OCI-LY3 (cell line): Measurements from ENCODE around the gene RAB3GAP1.
A peak's percentile ranks its signal among the peaks of the same experiment; 100 is the strongest.
"Not testable (repeated sequence)": the region's sequence is repeated elsewhere in the genome, so short reads cannot be mapped to it uniquely, and the experiment has no call there.

ENCODE experiments used
- H2AFZ ChIP-seq: fragments of 200-600, 300-600 bp; shearing (Covaris generic); 2 replicates; pipeline ENCODE4 v1.6.0; 2014; ENCODE audit warnings: antibody characterized with exemption, low read depth, low read length
- H3K27ac ChIP-seq: fragments of 200-600, 300-600 bp; sonication (generic); 2 replicates; pipeline ENCODE4 v1.5.1; 2014; ENCODE audit warnings: mild to moderate bottlenecking, low read length, moderate library complexity, mixed read lengths
- H3K27me3 ChIP-seq: fragments of 200-600, 300-600 bp; sonication (generic); 2 replicates; pipeline ENCODE4 v1.6.1; 2014; ENCODE audit warnings: low read depth, low read length, mixed read lengths
- H3K36me3 ChIP-seq: fragments of 200-600, 300-600 bp; sonication (generic); replicated peaks from 2 replicates; pipeline ENCODE3; 2014; ENCODE audit warnings: low read depth, low read length, mixed read lengths
- H3K4me1 ChIP-seq: fragments of 300-600, 200-600 bp; sonication (generic); 2 replicates; pipeline ENCODE4 v1.6.1; 2014; ENCODE audit warnings: low read length, mixed read lengths
- H3K4me2 ChIP-seq: fragments of 200-600, 300-600 bp; sonication (generic); 2 replicates; pipeline ENCODE4 v1.6.1; 2014; ENCODE audit warnings: low read length, mixed read lengths
- H3K4me3 ChIP-seq: fragments of 300-600, 200-600 bp; sonication (generic); 2 replicates; pipeline ENCODE4 v1.5.1; 2014; ENCODE audit warnings: antibody characterized with exemption, mild to moderate bottlenecking, low read length, moderate library complexity
- H3K79me2 ChIP-seq: fragments of 300-600, 200-600 bp; shearing (Covaris generic); 2 replicates; pipeline ENCODE4 v1.6.1; 2014; ENCODE audit warnings: mild to moderate bottlenecking, low read length, mixed read lengths
- H3K9ac ChIP-seq: fragments of 300-600, 200-600 bp; shearing (Covaris generic); 2 replicates; pipeline ENCODE4 v1.6.0; 2014; ENCODE audit warnings: mild to moderate bottlenecking, low read length, moderate library complexity
- H3K9me3 ChIP-seq: fragments of 200-600, 300-600 bp; shearing (Covaris generic); 2 replicates; pipeline ENCODE4 v1.6.1; 2014; ENCODE audit warnings: low read length, mixed read lengths; ENCODE audit not compliant: insufficient read depth
- H4K20me1 ChIP-seq: fragments of 200-600, 300-600 bp; sonication (generic); 2 replicates; pipeline ENCODE4 v1.6.1; 2016; ENCODE audit warnings: low read length, mixed read lengths; ENCODE audit not compliant: insufficient read depth
- CTCF ChIP-seq: fragments of 200-600, 300-600 bp; sonication (generic); IDR thresholded peaks from 2 replicates; pipeline ENCODE4 v1.5.1; 2014; ENCODE audit warnings: antibody characterized with exemption, low read length, low read depth
- EZH2phosphoT487 ChIP-seq: fragments of 200-600 bp; shearing (Covaris generic); IDR thresholded peaks from 2 replicates; pipeline ENCODE4 v1.6.1; 2018; ENCODE audit warnings: antibody characterized with exemption, mixed run types, low read depth

The RAB3GAP1 gene

DNA sequence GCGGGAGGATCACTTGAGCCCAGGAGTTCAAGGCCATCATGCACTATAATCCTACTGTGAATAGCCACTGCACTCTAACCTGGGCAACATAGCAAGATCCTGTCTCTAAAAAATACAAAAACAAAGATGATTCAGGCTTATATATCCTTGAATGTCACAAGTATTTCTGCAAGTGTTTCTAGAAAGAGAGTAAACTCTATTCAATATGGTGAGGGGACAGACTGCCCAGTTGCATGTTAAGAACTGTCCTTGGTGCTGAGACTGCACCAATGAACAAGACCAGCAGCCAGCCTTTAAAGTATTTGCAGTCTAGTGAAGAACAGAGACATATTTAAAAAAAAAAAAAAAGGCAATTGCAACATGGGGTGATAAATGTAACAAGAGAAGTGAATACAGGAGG, 21.3 kb upstream of the RAB3GAP1 start:
- TF ChIP-seq EZH2phosphoT487 (no peak), CTCF (no peak)
- H3K4me1 ChIP-seq: no peaks in the 10 kb centered on the region
- H3K4me2 ChIP-seq: no peak overlapping the region
- H3K9me3 ChIP-seq: no peaks in the 10 kb centered on the region
- H3K27me3 ChIP-seq: no peaks in the 10 kb centered on the region
- H2AFZ ChIP-seq: no peak overlapping the region
- H4K20me1 ChIP-seq: no peaks in the 10 kb centered on the region
- no peak overlapping the region for H3K27ac ChIP-seq
- H3K79me2 ChIP-seq: no peaks in the 10 kb centered on the region
- no peak overlapping the region for H3K4me3 ChIP-seq
- H3K9ac ChIP-seq: no peak overlapping the region
- no peaks in the 10 kb centered on the region for H3K36me3 ChIP-seq

DNA sequence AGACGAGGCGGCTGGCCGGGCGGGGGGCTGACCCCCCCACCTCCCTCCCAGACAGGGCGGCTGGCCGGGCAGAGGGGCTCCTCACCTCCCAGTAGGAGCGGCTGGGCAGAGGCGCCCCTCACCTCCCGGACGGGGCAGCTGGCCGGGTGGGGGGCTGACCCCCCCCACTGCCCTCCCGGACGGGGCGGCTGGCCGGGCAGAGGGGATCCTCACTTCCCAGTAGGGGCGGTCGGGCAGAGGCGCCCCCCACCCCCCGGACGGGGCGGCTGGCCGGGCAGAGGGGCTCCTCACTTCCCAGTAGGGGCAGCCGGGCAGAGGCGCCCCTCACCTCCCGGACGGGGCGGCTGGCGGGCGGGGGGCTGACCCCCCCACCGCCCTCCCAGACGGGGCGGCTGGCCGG, 18.9 kb upstream of the RAB3GAP1 start:
- H3K9me3 ChIP-seq, H3K4me1 ChIP-seq, H3K79me2 ChIP-seq, H3K4me2 ChIP-seq, H4K20me1 ChIP-seq, H3K27ac ChIP-seq, H3K4me3 ChIP-seq, H3K27me3 ChIP-seq, H3K9ac ChIP-seq, H2AFZ ChIP-seq, H3K36me3 ChIP-seq: not testable (repeated sequence)

DNA sequence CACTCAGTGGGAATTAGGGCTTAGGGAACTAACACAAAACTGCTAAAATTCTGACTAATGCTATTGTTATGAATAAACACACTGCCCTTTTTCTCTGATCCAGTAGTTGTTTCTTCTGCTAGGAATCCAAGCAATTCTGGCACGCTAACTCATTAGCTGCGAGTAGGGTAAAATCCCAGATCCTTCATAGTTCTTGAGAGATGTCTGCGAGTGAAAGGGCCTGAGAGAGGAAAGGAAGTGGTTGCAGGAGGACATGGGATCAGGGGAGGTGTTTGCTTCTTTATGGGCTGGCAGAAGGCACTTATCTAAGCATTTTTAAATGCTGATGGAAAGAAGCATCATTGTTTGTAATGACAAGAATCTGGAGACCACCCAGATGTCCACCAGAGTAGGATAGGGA, 14.3 kb upstream of the RAB3GAP1 start:
- H2AFZ ChIP-seq: no peak overlapping the region
- no peak overlapping the region for H3K9ac ChIP-seq
- H4K20me1 ChIP-seq: no peaks in the 10 kb centered on the region
- no peaks in the 10 kb centered on the region for H3K27me3 ChIP-seq
- H3K4me2 ChIP-seq: no peak overlapping the region
- no peaks in the 10 kb centered on the region for H3K79me2 ChIP-seq
- no peaks in the 10 kb centered on the region for H3K36me3 ChIP-seq
- TF ChIP-seq CTCF (no peak), EZH2phosphoT487 (no peak)
- H3K4me3 ChIP-seq: no peak overlapping the region
- H3K9me3 ChIP-seq: no peaks in the 10 kb centered on the region
- H3K27ac ChIP-seq: no peak overlapping the region
- no peaks in the 10 kb centered on the region for H3K4me1 ChIP-seq

- TF ChIP-seq EZH2phosphoT487: no peak
- peak; percentile 53 for TF ChIP-seq CTCF
- H3K27ac ChIP-seq: no peak overlapping the region
Measured at GRCh38 chr2:135043345-135043744, 8.7 kb upstream of the RAB3GAP1 start.

DNA sequence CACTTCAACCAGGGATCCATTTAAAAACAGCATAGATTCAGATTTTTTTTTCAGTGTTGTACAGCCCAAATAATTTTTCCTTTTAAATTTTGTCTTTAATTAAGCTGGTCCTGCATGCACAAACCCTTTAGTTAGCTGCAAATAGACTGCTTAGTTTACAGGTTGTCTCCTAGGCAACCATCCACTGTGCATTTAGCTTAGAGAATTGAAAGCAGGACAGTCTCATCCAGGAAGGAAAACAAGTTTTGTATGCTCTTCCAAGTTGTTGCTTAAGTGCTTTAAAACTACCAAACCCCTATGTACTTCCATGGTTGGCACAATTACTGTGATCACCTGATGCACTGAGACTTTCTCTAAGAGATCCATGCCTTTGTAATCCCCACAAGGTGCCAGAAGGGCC, 4.8 kb upstream of the RAB3GAP1 start, which contains the start of gene MAP3K19:
TSS of gene MAP3K19 (minus strand) at position 148 of the 400 bp plus-strand sequence. CDS start 22,800 bp downstream, outside the sequence.
- Histone ChIP-seq H3K9me3 (no peaks in the 10 kb centered on the region), H3K4me2 (no peak within 1 kb of the TSS), H4K20me1 (no peaks in the 10 kb centered on the region), H3K36me3 (no peaks in the 10 kb centered on the region), H3K79me2 (peaks cover 2% of the 10 kb centered on the region), H3K9ac (no peak within 1 kb of the TSS), H3K27ac (no peak within 1 kb of the TSS), H3K4me3 (no peak within 1 kb of the TSS), H3K4me1 (no peaks in the 10 kb centered on the region), H3K27me3 (peaks cover 10% of the 10 kb centered on the region; the same call in 1 of the 2 replicates), H2AFZ (no peak within 1 kb of the TSS)
- TF ChIP-seq CTCF (no peak), EZH2phosphoT487 (no peak)

More at GRCh38 chr2:135043345-135043744, 8.7 kb upstream of the RAB3GAP1 start:
- no peaks in the 10 kb centered on the region for H3K4me1 ChIP-seq
- no peak overlapping the region for H2AFZ ChIP-seq
- H3K36me3 ChIP-seq: no peaks in the 10 kb centered on the region
- H3K4me2 ChIP-seq: no peak overlapping the region
- no peaks in the 10 kb centered on the region for H4K20me1 ChIP-seq
- no peaks in the 10 kb centered on the region for H3K79me2 ChIP-seq
- H3K4me3 ChIP-seq: no peak overlapping the region
- H3K9me3 ChIP-seq: no peaks in the 10 kb centered on the region
- peaks cover 10% of the 10 kb centered on the region; the same call in 1 of the 2 replicates for H3K27me3 ChIP-seq
- H3K9ac ChIP-seq: no peak overlapping the region
